ENCODE data around the gene ZMYND19.

- TF ChIP-seq, protein P1, sequence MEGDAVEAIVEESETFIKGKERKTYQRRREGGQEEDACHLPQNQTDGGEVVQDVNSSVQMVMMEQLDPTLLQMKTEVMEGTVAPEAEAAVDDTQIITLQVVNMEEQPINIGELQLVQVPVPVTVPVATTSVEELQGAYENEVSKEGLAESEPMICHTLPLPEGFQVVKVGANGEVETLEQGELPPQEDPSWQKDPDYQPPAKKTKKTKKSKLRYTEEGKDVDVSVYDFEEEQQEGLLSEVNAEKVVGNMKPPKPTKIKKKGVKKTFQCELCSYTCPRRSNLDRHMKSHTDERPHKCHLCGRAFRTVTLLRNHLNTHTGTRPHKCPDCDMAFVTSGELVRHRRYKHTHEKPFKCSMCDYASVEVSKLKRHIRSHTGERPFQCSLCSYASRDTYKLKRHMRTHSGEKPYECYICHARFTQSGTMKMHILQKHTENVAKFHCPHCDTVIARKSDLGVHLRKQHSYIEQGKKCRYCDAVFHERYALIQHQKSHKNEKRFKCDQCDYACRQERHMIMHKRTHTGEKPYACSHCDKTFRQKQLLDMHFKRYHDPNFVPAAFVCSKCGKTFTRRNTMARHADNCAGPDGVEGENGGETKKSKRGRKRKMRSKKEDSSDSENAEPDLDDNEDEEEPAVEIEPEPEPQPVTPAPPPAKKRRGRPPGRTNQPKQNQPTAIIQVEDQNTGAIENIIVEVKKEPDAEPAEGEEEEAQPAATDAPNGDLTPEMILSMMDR (IDR thresholded peaks at IDR 0.05) = no peak
- no peak for TF ChIP-seq EZH2 (IDR thresholded peaks at IDR 0.05)
These were observed 15.1 kb upstream of the ZMYND19 start, which contains the start of gene ARRDC1 for GRCh38 chr9:137605121-137606004.
